HCT116 (cell line): ENCODE measurements around the gene GPRC5D.

Experiments
- MAX ChIP-seq: IDR thresholded peaks from 2 replicates; pipeline ENCODE4 v1.6.1; 2012
- POLR2A ChIP-seq: IDR thresholded peaks from 2 replicates; pipeline ENCODE4 v1.7.0; 2011; ENCODE audit warnings: borderline replicate concordance; ENCODE audit not compliant: insufficient read depth, insufficient read length; ENCODE audit errors: extremely low read depth
- POLR2AphosphoS5 ChIP-seq: IDR thresholded peaks from 2 replicates; pipeline ENCODE4 v1.6.1; 2011; ENCODE audit warnings: mild to moderate bottlenecking, low read depth, low read length, moderate library complexity
- REST ChIP-seq: IDR thresholded peaks from 2 replicates; pipeline ENCODE4 v1.6.1; 2012; ENCODE audit warnings: low read depth
- ZNF274 ChIP-seq: fragments of 200-500 bp; sonication (Bioruptor generic); IDR thresholded peaks from 2 replicates; pipeline ENCODE4 v1.6.1; 2014; ENCODE audit warnings: mild to moderate bottlenecking, low read depth, low read length, inconsistent platforms

GRCh38 chr12:12922191-12922616, 29.8 kb downstream of the GPRC5D start:
- TF ChIP-seq POLR2A, result no peak
- no peak for TF ChIP-seq ZNF274
- TF ChIP-seq REST, result no peak
- TF ChIP-seq MAX, result no peak
- no peak for TF ChIP-seq POLR2AphosphoS5
